Measurements from ENCODE around the gene EGFR.
A peak's percentile ranks its signal among the peaks of the same experiment; 100 is the strongest.

The EGFR gene

GRCh38 chr7:55235115-55235514 is 216.3 kb downstream of the EGFR start:
- DNase-seq, result no peak

DNA sequence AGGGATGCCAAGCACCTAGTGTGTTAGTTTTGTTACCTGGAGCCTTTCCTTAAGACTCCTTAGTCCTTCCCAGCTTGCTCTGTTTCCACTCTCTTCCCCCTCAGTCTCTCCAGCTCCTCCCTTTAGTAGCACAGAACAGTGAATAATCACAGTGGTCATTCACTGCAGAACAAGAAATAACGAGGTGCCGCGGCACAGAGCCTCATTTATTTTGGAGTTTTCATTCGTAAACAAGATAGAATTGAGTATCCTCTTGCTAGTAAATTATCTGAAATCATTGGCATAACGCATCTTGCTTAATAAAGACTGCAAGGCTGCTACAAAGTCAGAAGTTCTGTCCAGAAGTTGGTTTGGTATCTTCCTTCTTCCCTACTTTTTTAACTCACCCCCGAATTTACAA is 217.0 kb downstream of the EGFR start:
- no peak for DNase-seq

GRCh38 chr7:55236476-55236875 is 217.7 kb downstream of the EGFR start:
- no peak for DNase-seq

GRCh38 chr7:55237156-55237893 is 218.5 kb downstream of the EGFR start:
- DNase-seq, result no peak

- DNase-seq, result no peak
These were observed 220.6 kb downstream of the EGFR start for GRCh38 chr7:55239406-55239805.

DNA sequence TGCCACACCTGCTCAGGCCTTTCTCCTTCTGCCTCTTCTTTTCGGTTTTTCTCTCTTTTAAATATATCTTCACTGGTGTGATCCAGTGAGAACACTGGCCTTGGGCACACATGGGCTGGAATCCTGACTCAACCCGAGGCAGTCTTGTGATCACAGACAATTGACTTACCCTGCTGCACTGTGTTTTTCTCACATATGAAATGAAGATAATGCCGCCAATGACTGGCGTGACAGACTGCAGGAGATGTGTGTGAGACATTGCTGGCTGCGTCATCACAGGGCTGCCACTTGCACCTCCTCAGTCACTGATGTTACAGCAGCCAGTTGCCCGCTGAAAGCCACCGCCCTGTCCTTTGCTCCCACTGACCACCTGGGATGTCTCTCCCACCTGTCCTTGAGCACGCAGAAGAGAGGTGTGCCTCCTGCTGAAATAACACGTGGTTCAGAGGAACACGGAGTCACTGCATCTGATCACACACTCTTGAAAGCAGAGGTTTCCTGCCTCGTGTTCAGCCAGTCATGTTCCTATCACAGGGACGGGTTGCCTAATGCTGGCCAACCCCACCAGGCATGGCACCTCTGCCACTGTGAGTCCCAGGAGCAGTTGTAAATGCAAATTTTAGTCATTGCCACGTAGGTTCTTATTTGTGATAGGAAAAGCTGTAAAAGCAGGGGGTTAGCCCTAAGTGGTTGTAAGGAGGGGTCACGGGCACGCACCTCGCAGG is 221.8 kb downstream of the EGFR start:
- DNase-seq, result no peak

DNA sequence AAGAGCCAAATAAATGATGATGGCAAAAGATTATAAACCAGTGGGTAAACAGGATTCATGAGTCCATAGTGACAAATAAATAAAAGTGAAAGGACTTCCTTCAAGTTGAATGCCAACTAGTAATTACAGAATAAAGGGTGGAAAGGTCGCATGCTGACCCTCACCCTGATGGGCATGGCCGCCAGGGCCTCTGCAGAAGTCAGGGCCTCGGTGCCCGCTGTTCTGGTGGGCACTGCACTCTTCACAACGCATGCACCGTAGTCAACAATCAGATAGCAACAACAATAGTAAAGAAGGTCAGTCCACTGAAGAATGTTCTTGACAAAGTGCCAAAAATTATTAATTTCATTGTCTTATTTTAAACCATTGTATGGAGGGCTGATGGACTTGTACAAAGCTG is 223.1 kb downstream of the EGFR start:
- DNase-seq, result no peak

- no peak for DNase-seq
These were observed 223.8 kb downstream of the EGFR start for GRCh38 chr7:55242613-55243012.

DNA sequence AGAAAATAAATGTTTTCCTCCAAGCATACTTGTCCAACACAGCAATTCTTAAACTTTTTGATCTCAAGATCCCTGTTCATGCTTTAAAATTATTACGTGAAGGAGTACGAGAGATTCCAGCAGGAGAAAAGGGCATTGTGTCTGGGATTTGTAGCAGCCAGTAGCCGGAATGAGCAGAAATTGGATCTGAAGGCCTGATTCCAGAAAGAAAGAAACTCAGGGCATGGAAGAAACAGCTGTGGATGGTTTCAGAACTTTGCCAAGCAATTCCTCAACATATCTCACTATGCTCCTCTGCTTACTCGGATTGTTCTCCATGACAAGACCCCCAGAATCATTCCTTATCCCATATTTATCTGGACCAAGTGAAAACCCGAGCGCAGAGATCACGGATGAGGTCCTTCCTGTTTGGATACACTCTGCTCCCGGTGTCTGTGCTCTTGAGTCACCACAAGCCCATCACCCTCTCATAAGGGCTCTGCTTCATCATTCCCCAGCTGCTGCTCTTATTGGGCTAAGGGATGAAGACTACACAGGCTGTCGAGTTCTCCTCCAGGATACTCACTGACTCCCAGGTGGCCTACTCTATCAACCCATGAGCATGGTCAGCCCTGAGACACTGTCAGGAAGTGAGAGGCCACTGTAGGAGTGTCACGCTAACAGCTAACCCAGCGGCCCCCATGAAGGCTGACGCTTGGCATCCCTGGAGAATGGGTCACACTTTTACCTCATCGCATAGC is 225.4 kb downstream of the EGFR start:
- DNase-seq, result no peak

DNA sequence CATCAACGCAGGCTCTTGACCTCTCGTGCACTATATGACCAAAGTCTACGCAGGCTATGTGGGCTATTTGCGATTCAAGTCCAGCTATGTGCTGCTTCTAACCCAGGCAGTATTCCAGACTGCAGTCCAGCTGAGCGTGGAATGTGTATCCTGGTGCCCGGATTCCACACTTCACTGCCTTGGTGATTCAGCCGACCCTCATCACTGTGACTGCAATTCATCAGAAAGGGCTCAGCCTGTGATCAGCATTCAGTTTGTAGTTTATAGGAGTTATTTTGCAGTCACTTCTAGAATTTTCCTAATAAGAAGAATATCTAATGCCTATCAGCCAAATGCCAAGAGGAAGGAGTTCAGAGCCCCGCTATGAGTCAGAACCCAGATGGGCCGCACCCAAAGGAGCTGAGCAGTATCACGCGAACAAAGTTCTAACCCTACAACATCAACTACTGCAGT is 226.5 kb downstream of the EGFR start:
- no peak for DNase-seq

- DNase-seq, result no peak
These were observed 227.4 kb downstream of the EGFR start for GRCh38 chr7:55246171-55246570.

DNA sequence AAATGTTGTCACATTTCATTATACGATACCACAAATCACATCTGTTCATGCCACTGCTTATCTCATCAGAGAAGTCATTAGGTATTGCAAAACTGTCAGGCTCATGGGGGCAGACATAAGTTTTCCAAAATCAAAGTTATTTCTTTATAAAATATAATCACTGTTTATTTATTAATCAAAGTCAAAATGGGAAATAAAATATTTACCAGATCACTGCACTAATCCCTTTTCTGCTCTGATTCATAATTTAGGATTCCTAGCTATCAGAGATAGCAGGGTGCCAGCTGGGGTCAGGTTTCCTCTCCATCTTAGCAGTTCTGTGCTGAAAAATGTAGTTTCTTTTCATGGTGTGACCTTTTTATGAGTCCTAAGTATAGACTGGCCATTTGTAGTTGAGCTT is 228.6 kb downstream of the EGFR start:
- no peak for DNase-seq

- DNase-seq, result no peak
These were observed 229.7 kb downstream of the EGFR start for GRCh38 chr7:55248526-55248925.

DNA sequence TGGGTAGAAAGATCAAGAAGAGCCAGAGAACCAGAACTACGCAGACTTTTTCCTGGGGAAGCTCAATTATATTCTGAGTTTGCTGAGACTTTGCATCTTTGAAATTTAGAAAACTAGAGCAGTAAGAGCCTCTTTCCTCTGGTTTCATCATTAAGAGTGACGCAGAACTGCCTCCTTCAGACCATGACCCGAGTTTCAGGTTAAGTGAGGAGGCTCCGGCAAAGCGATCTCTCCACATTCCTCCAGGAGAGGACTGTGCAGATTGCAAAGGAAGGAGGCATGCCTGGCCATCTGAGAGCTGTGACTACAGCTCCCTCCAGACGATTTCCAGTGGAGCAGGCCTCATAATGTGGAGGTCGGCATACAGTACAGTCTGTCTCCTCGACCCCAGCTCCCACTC is 230.5 kb downstream of the EGFR start:
- no peak for DNase-seq

DNA sequence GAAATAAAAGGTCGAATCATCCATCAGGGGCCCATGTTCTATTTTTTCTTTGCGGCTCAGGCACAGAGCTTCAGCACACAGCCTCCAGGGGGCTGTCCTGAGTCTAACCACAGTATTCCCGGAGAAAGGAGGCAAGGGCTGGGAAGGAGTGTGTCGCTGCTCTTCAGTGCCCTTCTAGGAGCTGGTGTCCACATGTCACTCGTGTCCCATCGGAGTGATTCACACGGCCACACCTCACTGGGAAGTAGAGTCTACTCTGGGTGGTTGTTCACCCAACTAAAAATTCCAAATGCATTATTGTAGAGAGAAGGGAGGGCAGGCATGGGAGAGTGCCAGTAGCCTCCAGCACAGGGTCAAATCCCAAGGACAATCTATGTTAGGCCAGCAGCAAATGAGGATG is 231.5 kb downstream of the EGFR start:
- DNase-seq, result no peak

GRCh38 chr7:55251313-55251712 is 232.5 kb downstream of the EGFR start:
- DNase-seq, result no peak

GRCh38 chr7:55251911-55252310 is 233.1 kb downstream of the EGFR start:
- DNase-seq, result no peak

DNA sequence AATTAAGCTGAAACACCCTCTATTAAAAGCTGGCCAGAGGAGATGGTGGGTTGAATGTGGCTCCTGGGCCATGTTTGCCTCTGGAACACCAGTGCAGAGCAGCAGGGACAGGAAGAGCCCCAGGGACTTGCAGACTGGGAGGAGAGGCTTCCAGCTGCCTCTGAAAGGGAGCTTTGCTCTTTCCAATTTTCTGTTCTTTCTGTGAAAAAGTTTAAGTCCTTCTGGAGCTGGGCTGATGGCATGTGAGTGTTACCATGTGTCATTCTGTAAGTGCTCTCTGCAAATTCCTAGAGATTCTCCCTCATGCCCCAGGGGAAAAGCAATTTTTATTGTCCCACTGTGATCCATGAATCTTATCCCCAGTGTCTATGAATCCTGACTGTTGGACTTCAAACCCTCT is 233.6 kb downstream of the EGFR start:
- no peak for DNase-seq

GRCh38 chr7:55253188-55253587 is 234.4 kb downstream of the EGFR start:
- DNase-seq, result no peak

GRCh38 chr7:55254242-55254595 is 235.4 kb downstream of the EGFR start:
- no peak for DNase-seq

DNA sequence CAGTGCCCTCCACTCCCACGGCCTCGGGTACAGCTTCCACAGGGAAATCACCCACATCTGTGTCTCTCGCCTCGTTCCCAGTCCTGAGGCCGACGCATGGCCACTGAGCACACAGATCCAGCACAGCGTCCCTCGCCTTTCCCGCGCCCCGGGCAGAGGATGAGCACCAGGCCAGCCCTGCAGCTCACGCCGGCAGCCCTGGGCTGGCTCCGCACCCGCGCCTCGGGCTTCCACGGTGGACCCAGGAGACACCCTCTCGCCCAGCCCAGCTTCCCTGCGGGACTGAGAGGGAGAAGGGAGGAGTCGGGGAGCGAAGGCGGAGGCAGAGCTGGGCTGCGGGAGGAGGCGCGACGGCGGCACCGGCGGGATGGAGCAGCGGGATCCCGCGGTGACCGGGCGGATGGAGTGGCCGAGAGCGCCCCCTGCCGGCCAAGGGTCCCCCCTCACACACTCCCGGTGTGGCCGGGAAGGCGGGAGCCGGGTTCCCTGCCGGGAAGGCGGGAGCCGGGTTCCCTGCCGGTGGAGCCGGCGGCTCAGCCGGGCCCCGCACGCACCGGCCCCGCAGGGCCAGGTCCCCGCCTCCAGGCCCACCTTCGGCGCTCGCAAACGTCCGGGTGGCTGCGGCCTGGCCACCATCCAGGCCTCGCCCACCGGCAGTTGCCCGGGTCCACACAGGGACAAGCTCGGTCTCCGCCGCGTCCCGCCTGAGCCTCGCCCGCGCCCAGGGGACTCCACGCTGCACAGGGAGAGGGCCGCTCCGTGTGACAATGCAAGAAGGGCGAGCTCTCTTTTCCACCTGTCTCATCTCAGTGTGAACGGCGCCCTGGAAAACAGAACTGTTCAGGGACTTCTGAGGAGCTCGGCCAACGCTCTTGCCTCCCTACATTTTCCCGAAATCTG is 236.0 kb downstream of the EGFR start:
- peak; percentile 41 for DNase-seq

GRCh38 chr7:55255496-55256445 is 237.0 kb downstream of the EGFR start:
- DNase-seq, result peak; percentile 43
